ENCODE results near the gene LOXL3.

Gene LOXL3

GRCh38 chr2:74527741-74528140 is 26.0 kb downstream of the LOXL3 start:
- Histone ChIP-seq H3K9me2 (replicated peaks; ENCODE audit: control insufficient read depth, low read length) (no peaks in the 10 kb centered on the region), H3K4me2 (ENCODE audit: low read length) (peak overlapping the region; percentile 94), H3K27ac (ENCODE audit: low read depth, low read length) (no peak overlapping the region), H3F3A (ENCODE audit: control insufficient read depth, insufficient read depth) (peaks cover 11% of the 10 kb centered on the region), H3K9me3 (ENCODE audit: control insufficient read depth, insufficient read depth, low read length) (no peaks in the 10 kb centered on the region), H3K36me3 (ENCODE audit: control insufficient read depth, low read length) (peaks cover 65% of the 10 kb centered on the region), H3K4me3 (ENCODE audit: low read length) (peak overlapping the region; percentile 99), H3K79me2 (ENCODE audit: control insufficient read depth, low read length) (peaks cover 48% of the 10 kb centered on the region), H3K4me1 (ENCODE audit: control insufficient read depth, low read length) (peaks cover 43% of the 10 kb centered on the region), H4K20me1 (ENCODE audit: control insufficient read depth, insufficient read depth, low read depth, low read length) (no peaks in the 10 kb centered on the region), H3K27me3 (ENCODE audit: control insufficient read depth, low read length) (no peaks in the 10 kb centered on the region)
- no peak for TF ChIP-seq EZH2phosphoT487 (IDR thresholded peaks at IDR 0.05; ENCODE audit: borderline replicate concordance, low read length)
- no peak for TF ChIP-seq CTCF (IDR thresholded peaks at IDR 0.05; ENCODE audit: low read depth, low read length, poor library complexity, severe bottlenecking)

- Histone ChIP-seq H3K79me2 (ENCODE audit: control insufficient read depth, low read length) (peaks cover 48% of the 10 kb centered on the region), H3K4me2 (ENCODE audit: low read length) (peak overlapping the region; percentile 2; the same call in 1 of the 2 replicates), H3K9me3 (ENCODE audit: control insufficient read depth, insufficient read depth, low read length) (no peaks in the 10 kb centered on the region), H3F3A (ENCODE audit: control insufficient read depth, insufficient read depth) (peaks cover 7% of the 10 kb centered on the region), H3K27me3 (ENCODE audit: control insufficient read depth, low read length) (no peaks in the 10 kb centered on the region), H3K27ac (ENCODE audit: low read depth, low read length) (no peak overlapping the region; the same call in 1 of the 2 replicates), H3K9me2 (replicated peaks; ENCODE audit: control insufficient read depth, low read length) (no peaks in the 10 kb centered on the region), H3K4me1 (ENCODE audit: control insufficient read depth, low read length) (peaks cover 39% of the 10 kb centered on the region), H3K36me3 (ENCODE audit: control insufficient read depth, low read length) (peaks cover 55% of the 10 kb centered on the region), H4K20me1 (ENCODE audit: control insufficient read depth, insufficient read depth, low read depth, low read length) (no peaks in the 10 kb centered on the region), H3K4me3 (ENCODE audit: low read length) (no peak overlapping the region)
- no peak for TF ChIP-seq EZH2phosphoT487 (IDR thresholded peaks at IDR 0.05; ENCODE audit: borderline replicate concordance, low read length)
- TF ChIP-seq CTCF (IDR thresholded peaks at IDR 0.05; ENCODE audit: low read depth, low read length, poor library complexity, severe bottlenecking), result no peak
Measured at GRCh38 chr2:74526649-74527230, 27.0 kb downstream of the LOXL3 start.

- Histone ChIP-seq H4K20me1 (ENCODE audit: control insufficient read depth, insufficient read depth, low read depth, low read length) (no peaks in the 10 kb centered on the region), H3K4me1 (ENCODE audit: control insufficient read depth, low read length) (peaks cover 32% of the 10 kb centered on the region), H3K9me2 (replicated peaks; ENCODE audit: control insufficient read depth, low read length) (no peaks in the 10 kb centered on the region), H3K27me3 (ENCODE audit: control insufficient read depth, low read length) (no peaks in the 10 kb centered on the region), H3K79me2 (ENCODE audit: control insufficient read depth, low read length) (peaks cover 43% of the 10 kb centered on the region), H3K4me3 (ENCODE audit: low read length) (no peak within 1 kb of the TSS), H3F3A (ENCODE audit: control insufficient read depth, insufficient read depth) (peaks cover 4% of the 10 kb centered on the region), H3K4me2 (ENCODE audit: low read length) (peak within 1 kb of the TSS; percentile 2; the same call in 1 of the 2 replicates), H3K27ac (ENCODE audit: low read depth, low read length) (no peak within 1 kb of the TSS; the same call in 1 of the 2 replicates), H3K9me3 (ENCODE audit: control insufficient read depth, insufficient read depth, low read length) (no peaks in the 10 kb centered on the region), H3K36me3 (ENCODE audit: control insufficient read depth, low read length) (peaks cover 48% of the 10 kb centered on the region)
- TF ChIP-seq CTCF (IDR thresholded peaks at IDR 0.05; ENCODE audit: low read depth, low read length, poor library complexity, severe bottlenecking) (no peak), EZH2phosphoT487 (IDR thresholded peaks at IDR 0.05; ENCODE audit: borderline replicate concordance, low read length) (no peak)
Measured at GRCh38 chr2:74525717-74526648, 27.8 kb downstream of the LOXL3 start, which contains the start of gene DQX1. DQX1 (minus strand) TSS chr2:74526231; CDS start chr2:74525729, 502 bp downstream.

Measured in DOHH2 (cell line).